Osteoblast (primary cell): ENCODE measurements around the gene PSMD14. TPM values are rescaled to one million over a fixed set of nuclear protein-coding genes. Genes with fewer than 3 reads are reported as not detected.
A peak's percentile ranks its signal among the peaks of the same experiment; 100 is the strongest.

Source experiments
- DNase-seq: peaks from one replicate; pipeline ENCODE4 v3.0.0; 2011; ENCODE audit warnings: low spot score, mixed read lengths; ENCODE audit not compliant: insufficient read length; ENCODE audit errors: missing footprints
- H2AFZ ChIP-seq: 2 replicates; pipeline ENCODE4 v1.6.0; 2011; ENCODE audit warnings: mild to moderate bottlenecking, low read length
- H3K27ac ChIP-seq: 2 replicates; pipeline ENCODE4 v1.5.1; 2011; ENCODE audit warnings: mild to moderate bottlenecking, low read depth, low read length, moderate library complexity
- H3K27me3 ChIP-seq: 2 replicates; pipeline ENCODE4 v1.6.0; 2012; ENCODE audit warnings: mild to moderate bottlenecking, control low read depth, inconsistent platforms, low read length, moderate library complexity; ENCODE audit not compliant: insufficient read depth
- H3K36me3 ChIP-seq: 2 replicates; pipeline ENCODE4 v1.5.1; 2011; ENCODE audit warnings: mild to moderate bottlenecking, low read length, control low read depth, moderate library complexity; ENCODE audit not compliant: insufficient read depth
- H3K4me1 ChIP-seq: 2 replicates; pipeline ENCODE4 v1.5.1; 2011; ENCODE audit warnings: mild to moderate bottlenecking, low read length, control low read depth, moderate library complexity; ENCODE audit not compliant: insufficient read depth
- H3K4me2 ChIP-seq: 2 replicates; pipeline ENCODE4 v1.6.0; 2011; ENCODE audit warnings: mild to moderate bottlenecking, low read length; ENCODE audit not compliant: insufficient read depth
- H3K4me3 ChIP-seq: fragments of 200-600 bp; sonication (generic); 3 replicates; pipeline ENCODE4 v1.5.1; 2012; ENCODE audit warnings: mild to moderate bottlenecking, low read length, inconsistent platforms; ENCODE audit not compliant: insufficient read depth
- H3K79me2 ChIP-seq: 2 replicates; pipeline ENCODE4 v1.6.0; 2012; ENCODE audit warnings: mild to moderate bottlenecking, low read length, control low read depth, inconsistent platforms; ENCODE audit not compliant: insufficient read depth
- H3K9me3 ChIP-seq: 2 replicates; pipeline ENCODE4 v1.5.1; 2011; ENCODE audit warnings: low read depth, low read length, control low read depth
- H4K20me1 ChIP-seq: 2 replicates; pipeline ENCODE4 v1.6.0; 2012; ENCODE audit warnings: mild to moderate bottlenecking, low read length, control low read depth; ENCODE audit not compliant: insufficient read depth
- CTCF ChIP-seq: IDR thresholded peaks from 2 replicates; pipeline ENCODE4 v1.5.1; 2011; ENCODE audit warnings: mild to moderate bottlenecking, low read depth, low read length, moderate library complexity; ENCODE audit errors: extremely low read depth
- total RNA-seq: library from RNA; depleted of rRNA; stranded (reverse); fragments of >200 nt; gene quantifications from 2 replicates; pipeline ENCODE4 v1.2.3, GENCODE V29; 2012

The PSMD14 gene
- total RNA-seq, 1 donor = 74.2 TPM

DNA sequence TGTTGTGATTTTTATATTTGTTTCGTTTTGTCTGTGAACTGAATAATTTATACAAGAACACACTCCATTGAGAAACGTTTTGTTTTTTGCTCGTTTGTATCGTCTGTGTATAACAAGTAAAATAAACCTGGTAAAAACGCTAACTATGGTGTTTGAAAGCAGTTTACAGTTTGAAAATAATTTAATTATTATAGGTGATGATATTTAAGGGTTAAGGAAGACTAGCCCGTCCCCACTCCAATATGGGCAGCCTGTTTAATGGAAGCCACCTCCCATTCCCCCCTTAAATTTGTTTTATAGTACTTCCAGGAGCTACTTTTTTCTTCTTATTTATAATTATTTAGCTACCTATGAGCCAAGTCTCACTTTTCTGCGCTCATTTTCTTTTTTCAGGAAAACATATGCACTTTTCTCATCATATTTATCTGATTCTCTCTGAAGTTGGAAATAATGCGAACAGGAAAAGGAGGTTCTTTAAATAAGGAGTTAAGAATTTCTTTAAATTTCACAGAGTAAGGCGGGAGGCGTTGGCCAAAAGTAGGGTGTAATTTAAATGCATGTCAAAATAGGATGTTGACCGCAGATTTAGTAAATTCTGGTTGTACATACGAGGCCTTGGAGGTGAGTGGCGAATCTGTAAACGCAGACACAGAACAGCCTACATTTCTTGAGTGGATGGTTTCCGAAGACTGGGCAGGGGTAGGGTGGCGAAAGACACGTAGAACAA lies 117.7 kb downstream of the PSMD14 start:
- H3K4me2 ChIP-seq = no peak overlapping the region
- H3K36me3 ChIP-seq = no peaks in the 10 kb centered on the region
- no peak overlapping the region for H3K27ac ChIP-seq
- TF ChIP-seq CTCF = no peak
- H3K4me1 ChIP-seq = no peaks in the 10 kb centered on the region
- peak; percentile 66 for DNase-seq
- no peaks in the 10 kb centered on the region for H3K9me3 ChIP-seq
- no peaks in the 10 kb centered on the region for H4K20me1 ChIP-seq
- no peak overlapping the region for H3K4me3 ChIP-seq
- peaks cover 94% of the 10 kb centered on the region for H3K27me3 ChIP-seq
- H2AFZ ChIP-seq = no peak overlapping the region
- no peaks in the 10 kb centered on the region for H3K79me2 ChIP-seq

- peak; percentile 53 for TF ChIP-seq CTCF
- Histone ChIP-seq H3K4me2 (peak overlapping the region; percentile 49), H3K27me3 (peaks cover 89% of the 10 kb centered on the region)
These were observed 118.3 kb downstream of the PSMD14 start for GRCh38 chr2:161426455-161426921.

DNA sequence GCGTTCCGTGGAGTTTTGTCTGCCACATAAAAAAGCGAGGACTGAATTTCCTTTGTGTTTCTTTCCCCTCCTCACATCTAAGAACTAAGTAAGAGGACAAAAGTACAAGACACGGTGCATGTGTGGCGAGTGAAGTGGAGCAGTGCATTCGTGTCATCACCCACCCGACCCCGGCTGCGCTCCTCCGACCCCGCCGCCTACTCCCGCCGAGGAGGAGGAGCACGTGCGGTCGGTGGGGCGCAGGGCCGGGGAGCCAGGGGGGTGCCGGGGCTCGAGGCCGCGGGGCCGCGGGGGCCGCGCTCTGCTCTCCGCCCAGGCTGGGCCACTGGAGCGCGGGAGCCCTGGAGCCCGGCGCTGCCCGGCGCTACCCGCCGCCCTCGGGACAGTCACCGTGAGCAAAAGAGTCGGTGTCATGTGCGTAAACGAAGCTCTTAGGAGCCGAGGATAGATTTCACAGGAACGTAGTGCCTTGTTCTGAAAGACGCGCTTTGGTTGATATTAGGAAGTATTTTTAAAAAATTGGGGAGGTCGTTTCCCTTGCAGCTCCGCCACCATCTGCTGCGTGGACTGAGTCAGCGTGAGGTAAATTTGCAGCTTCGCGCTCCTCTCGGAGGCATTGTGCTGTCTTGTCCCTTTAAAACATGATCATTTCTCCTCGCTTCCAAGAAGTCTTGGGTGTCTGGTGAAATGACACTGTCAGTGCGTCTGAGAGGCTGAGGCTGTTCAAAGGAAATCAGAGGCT lies 118.9 kb downstream of the PSMD14 start:
- peak overlapping the region; percentile 12 for H2AFZ ChIP-seq
- TF ChIP-seq CTCF = no peak
- no peak overlapping the region for H3K27ac ChIP-seq
- peak overlapping the region; percentile 44 for H3K4me3 ChIP-seq
- no peaks in the 10 kb centered on the region for H3K79me2 ChIP-seq
- H4K20me1 ChIP-seq = no peaks in the 10 kb centered on the region
- peak; percentile 78 for DNase-seq
- peaks cover 89% of the 10 kb centered on the region for H3K27me3 ChIP-seq
- H3K4me1 ChIP-seq = no peaks in the 10 kb centered on the region
- no peaks in the 10 kb centered on the region for H3K9me3 ChIP-seq
- no peaks in the 10 kb centered on the region for H3K36me3 ChIP-seq
- peak overlapping the region; percentile 49 for H3K4me2 ChIP-seq

More at GRCh38 chr2:161426455-161426921, 118.3 kb downstream of the PSMD14 start:
- Histone ChIP-seq H3K27ac (no peak overlapping the region), H2AFZ (no peak overlapping the region), H3K9me3 (no peaks in the 10 kb centered on the region), H3K4me3 (peak overlapping the region; percentile 44), H3K79me2 (no peaks in the 10 kb centered on the region), H4K20me1 (no peaks in the 10 kb centered on the region), H3K36me3 (no peaks in the 10 kb centered on the region), H3K4me1 (no peaks in the 10 kb centered on the region)
- peak; percentile 92 for DNase-seq
